Measurements from ENCODE around the gene MUC5AC. TPM values are rescaled to one million over a fixed set of nuclear protein-coding genes. Genes with fewer than 3 reads are reported as not detected.

MUC5AC gene
- total RNA-seq, 1 experiment from 2014 or later: under 0.01 TPM

DNA sequence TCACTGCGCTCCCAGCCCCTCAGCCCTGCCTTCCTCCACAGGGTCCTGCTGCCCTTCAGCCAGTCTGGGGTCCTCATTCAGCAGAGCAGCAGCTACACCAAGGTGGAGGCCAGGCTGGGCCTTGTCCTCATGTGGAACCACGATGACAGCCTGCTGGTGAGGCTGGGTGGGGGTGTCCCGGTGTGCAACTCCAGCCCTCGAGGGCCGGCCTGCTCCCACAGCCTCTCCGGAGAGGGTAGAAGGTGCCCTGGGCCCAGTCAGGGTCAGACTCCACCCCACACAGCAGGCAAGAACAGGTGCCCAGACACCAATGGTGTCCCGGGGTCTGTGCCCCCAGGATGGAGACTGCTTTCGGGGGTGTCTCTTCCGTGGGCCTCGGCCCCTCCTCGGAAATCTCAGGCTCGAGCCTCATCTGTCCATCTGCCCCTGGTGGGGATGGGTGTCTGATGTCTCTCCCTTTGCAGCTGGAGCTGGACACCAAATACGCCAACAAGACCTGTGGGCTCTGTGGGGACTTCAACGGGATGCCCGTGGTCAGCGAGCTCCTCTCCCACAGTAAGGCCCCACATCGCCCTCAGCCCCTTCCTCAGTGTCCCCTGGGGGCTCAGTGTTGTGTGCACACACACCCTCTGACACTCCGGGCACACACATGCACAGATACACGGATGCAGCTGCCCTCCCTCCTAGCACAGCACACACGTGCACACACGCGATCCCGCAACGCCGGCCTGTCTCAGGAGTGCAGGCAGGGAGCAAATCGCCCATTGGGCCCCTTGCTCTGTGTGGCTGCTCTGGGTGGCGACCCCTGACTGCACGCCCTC is 4.9 kb downstream of the MUC5AC start:
- Histone ChIP-seq H3K27ac (ENCODE audit: low read depth, low read length) (no peak overlapping the region), H4K20me1 (ENCODE audit: insufficient read depth) (no peaks in the 10 kb centered on the region), H3K4me2 (ENCODE audit: low read length) (no peak overlapping the region), H3K4me3 (replicated peaks in 1 of 2; ENCODE audit: low read depth in 1 of 2, low read length in 2 of 2) (no peak overlapping the region), H3K9ac (ENCODE audit: low read length) (no peak overlapping the region), H3K4me1 (ENCODE audit: control insufficient read depth in 1 of 2, insufficient read depth in 2 of 2, low read length in 2 of 2) (no peaks in the 10 kb centered on the region), H2AFZ (ENCODE audit: low read depth, low read length, poor library complexity, severe bottlenecking) (no peak overlapping the region), H3K79me2 (ENCODE audit: insufficient read depth, low read length) (no peaks in the 10 kb centered on the region), H3K27me3 (ENCODE audit: insufficient read depth, low read length) (no peaks in the 10 kb centered on the region), H3K9me3 (ENCODE audit: control insufficient read depth in 1 of 2, insufficient read depth in 1 of 2, low read depth in 1 of 2, low read length in 2 of 2) (no peaks in the 10 kb centered on the region), H3K36me3 (ENCODE audit: control insufficient read depth in 1 of 2, insufficient read depth in 2 of 2, low read length in 2 of 2) (no peaks in the 10 kb centered on the region), H3K9me2 (ENCODE audit: insufficient read depth) (no peaks in the 10 kb centered on the region)
- no peak for DNase-seq (ENCODE audit: low read depth, low spot score)
- TF ChIP-seq JUND (IDR thresholded peaks at IDR 0.05) (no peak), ZNF274 (IDR thresholded peaks at IDR 0.05; ENCODE audit: low read depth, low read length) (no peak), CBX3 (IDR thresholded peaks at IDR 0.05; ENCODE audit: low read depth) (no peak), FOSL1 (IDR thresholded peaks at IDR 0.05; ENCODE audit: low read depth) (no peak), CEBPB (IDR thresholded peaks at IDR 0.05; ENCODE audit: low read depth) (no peak), POLR2A (IDR thresholded peaks at IDR 0.05; ENCODE audit: borderline replicate concordance, extremely low read depth, insufficient read depth, insufficient read length) (no peak), TCF7L2 (IDR thresholded peaks at IDR 0.05; ENCODE audit: borderline replicate concordance, extremely low read depth, insufficient read depth, insufficient read length) (no peak)
- TF ChIP-seq, protein P1, sequence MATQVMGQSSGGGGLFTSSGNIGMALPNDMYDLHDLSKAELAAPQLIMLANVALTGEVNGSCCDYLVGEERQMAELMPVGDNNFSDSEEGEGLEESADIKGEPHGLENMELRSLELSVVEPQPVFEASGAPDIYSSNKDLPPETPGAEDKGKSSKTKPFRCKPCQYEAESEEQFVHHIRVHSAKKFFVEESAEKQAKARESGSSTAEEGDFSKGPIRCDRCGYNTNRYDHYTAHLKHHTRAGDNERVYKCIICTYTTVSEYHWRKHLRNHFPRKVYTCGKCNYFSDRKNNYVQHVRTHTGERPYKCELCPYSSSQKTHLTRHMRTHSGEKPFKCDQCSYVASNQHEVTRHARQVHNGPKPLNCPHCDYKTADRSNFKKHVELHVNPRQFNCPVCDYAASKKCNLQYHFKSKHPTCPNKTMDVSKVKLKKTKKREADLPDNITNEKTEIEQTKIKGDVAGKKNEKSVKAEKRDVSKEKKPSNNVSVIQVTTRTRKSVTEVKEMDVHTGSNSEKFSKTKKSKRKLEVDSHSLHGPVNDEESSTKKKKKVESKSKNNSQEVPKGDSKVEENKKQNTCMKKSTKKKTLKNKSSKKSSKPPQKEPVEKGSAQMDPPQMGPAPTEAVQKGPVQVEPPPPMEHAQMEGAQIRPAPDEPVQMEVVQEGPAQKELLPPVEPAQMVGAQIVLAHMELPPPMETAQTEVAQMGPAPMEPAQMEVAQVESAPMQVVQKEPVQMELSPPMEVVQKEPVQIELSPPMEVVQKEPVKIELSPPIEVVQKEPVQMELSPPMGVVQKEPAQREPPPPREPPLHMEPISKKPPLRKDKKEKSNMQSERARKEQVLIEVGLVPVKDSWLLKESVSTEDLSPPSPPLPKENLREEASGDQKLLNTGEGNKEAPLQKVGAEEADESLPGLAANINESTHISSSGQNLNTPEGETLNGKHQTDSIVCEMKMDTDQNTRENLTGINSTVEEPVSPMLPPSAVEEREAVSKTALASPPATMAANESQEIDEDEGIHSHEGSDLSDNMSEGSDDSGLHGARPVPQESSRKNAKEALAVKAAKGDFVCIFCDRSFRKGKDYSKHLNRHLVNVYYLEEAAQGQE (IDR thresholded peaks at IDR 0.05; ENCODE audit: low read depth): no peak
- intact Hi-C loops (cut with micrococcal nuclease): no loop called here
- ATAC-seq: no peak
- ChIA-PET CTCF (no interaction called here), RAD21 (ENCODE audit: low non-redundant PET in 1 of 2, low total read pairs in 2 of 2, uncharacterized antibody in 2 of 2, unreplicated experiment in 2 of 2) (no interaction called here), POLR2A (no interaction called here)
- no TSS peak for BruUV-seq (replicated peaks)
